22Rv1 (cell line): Measurements from ENCODE around the gene C11orf54.

Experiments used
- CTCF ChIP-seq: fragments of 450-650 bp; IDR thresholded peaks from 2 replicates; pipeline ENCODE4 v1.5.1; 2017; ENCODE audit warnings: mild to moderate bottlenecking
- ZFX ChIP-seq: fragments of 450-650 bp; IDR thresholded peaks from 2 replicates; pipeline ENCODE4 v1.6.1; 2017; ENCODE audit warnings: antibody characterized with exemption, borderline replicate concordance

- no peak for TF ChIP-seq CTCF
- no peak for TF ChIP-seq ZFX
Measured at GRCh38 chr11:93753241-93753640, 11.8 kb downstream of the C11orf54 start.
